CD4-positive, alpha-beta T cell treated with Interferon alpha-2 for 1 hour (primary cell): ENCODE data around the gene IRF5.

Experiments used
- DNase-seq, 2 donors: peaks; one replicate each; pipeline ENCODE4 v3.0.0-alpha.2; 2020 to 2022

IRF5 gene

DNA sequence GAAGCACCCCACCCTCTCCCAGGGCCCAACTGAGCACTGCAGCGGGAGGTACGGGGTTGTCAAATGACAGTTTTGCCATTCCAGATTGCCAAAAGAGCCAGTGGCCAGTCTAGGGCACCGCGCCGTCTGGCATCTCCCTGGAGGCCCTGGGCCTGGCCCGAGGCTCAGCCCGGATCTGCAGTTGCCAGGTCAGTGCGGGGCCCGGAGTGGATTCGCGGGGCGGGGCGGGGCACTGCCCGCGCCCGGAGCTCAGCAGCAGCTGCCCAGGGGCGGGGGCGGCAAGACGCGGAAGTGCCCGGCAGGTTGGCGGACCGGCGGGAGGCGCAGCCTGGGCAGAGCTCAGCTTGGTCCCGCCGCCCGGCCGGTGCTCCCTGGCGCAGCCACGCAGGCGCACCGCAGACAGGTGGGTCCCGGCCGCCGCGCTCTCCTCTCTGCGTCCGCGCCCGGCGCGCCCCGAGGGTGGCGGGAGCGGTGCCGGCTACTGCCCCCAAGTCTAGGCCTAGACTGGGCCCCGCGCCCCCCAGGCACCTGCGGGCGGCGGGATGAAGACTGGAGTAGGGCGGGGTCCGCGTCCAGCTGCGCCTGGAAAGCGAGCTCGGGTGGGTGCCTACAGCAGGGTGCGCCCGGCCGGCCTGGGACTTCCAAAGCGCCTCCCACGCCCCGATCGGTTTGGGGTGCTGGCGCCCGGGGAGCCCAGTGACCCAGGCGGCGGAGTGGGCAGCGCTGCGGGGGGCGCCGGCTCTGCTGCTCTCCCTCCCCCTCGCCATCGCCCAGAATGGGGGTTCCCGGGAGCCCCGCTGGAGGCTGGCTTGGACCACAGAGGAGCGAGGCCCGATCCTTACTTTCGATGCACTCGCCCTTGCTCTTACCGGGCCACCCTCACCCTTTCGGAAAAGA lies at the start of gene IRF5:
Gene IRF5 (plus strand): TSS at position 281 of the 897 bp plus-strand sequence. CDS start 4,155 bp downstream, outside the sequence.
- peak; percentile 26 to 47 for DNase-seq

GRCh38 chr7:128888039-128888755 lies 49.5 kb upstream of the IRF5 start:
- no peak for DNase-seq

GRCh38 chr7:128888756-128889095 lies 49.0 kb upstream of the IRF5 start:
- no peak for DNase-seq

DNA sequence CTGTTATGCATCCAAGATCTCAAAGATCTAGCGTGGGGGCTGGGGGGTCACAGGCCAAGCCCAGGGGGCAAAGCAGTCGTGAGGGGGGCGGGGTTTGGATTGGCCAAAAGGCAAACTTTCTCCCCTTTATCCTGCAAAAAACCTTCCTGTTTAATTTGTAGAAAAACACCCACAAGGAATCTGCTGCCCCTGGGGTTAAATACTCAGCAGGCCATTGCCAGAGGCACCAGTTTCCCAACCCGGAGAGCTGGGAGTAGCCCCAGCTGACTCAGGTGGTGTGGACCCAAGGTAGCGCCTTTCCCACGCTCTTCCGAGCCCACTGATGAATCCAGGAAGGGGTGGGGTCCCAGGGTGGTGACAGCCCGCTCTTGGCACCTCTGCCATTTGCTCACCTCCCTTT lies 48.6 kb upstream of the IRF5 start:
- no peak for DNase-seq

DNA sequence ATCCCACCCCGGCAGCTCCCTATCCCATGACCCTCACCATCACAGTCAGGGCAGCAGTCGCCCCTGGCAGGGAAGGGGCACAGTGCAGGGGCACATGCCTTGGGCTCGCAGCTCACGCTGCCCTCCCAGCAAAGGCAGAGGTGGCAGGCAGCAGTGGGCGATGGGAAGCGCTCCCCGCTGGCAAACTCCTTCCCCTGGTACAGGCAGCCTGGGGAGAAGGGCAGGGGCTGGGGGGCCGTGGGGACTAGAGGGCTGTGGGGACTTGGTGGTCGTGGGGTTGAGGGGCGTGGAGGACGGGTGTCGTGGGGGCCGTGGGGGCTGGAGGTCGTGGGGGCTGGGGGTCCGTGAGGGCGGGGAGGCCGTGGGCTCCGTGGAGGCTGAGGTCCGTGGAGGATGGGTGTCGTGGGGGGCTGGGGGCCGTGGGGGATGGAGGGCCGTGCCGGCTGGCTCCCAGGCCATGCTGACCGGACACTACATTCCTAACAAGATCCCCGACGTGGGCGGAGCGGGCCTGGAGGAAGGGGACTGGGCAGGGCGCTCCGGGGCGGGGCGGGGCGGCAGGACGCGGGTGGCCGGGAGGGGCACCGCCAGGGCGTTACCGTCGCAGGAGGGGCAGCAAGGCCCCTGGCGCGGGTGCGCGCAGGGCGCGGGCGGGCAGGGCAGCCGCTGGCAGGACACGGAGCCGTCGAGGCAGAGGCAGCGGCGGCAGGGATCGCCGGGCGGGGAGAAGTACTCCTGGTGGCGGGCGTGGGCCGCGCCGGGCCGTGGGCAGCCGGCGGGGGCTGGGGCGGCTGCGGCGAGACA lies 47.2 kb upstream of the IRF5 start:
- DNase-seq, result no peak

- peak in 1 of 2 donors; percentile 15 for DNase-seq
These were observed 46.4 kb upstream of the IRF5 start for GRCh38 chr7:128891110-128891941.

GRCh38 chr7:128891942-128892269 lies 45.8 kb upstream of the IRF5 start:
- DNase-seq, result no peak

- no peak for DNase-seq
These were observed 45.0 kb upstream of the IRF5 start for GRCh38 chr7:128892521-128893250.

DNA sequence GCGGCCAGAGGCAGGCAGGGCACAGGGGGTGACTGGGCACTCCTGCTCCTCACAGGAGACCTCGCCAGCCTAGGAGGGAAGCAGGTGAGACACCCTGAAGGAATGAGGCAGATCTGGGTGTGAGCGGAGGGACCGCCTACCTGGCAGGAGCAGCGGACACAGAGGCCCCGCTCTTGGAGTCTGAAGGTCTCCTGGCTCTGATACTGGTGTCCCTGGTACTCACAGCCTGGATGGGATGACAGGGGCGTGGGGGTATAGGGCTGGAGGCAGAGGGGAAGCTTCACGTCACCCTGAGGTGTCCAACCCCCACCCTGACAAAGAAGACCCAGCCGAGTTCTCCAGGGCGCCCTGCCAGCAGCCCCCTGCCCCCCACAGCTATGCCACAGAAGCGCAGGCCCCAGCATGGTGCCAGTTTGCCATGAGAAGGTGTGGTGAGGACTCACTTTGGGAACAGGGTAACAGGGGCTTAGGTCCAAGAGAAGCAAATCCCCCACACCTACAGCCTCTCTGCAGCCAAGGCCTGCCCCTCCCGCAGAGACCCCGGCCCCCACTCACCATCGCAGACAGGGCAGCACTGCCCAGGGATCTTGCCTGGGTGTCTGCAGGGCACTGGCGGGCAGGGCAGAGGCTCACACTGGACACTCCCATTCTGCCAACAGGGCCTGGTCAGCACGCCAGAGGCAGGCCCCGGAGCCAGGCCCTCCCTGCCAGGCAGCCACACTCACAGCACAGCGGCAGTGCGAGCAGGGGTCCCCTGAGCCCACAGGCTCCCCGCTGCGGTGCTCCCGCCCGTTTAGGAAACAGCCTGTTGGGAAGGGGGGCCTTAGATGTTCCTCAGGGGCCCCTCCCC lies 44.3 kb upstream of the IRF5 start:
- no peak for DNase-seq

DNA sequence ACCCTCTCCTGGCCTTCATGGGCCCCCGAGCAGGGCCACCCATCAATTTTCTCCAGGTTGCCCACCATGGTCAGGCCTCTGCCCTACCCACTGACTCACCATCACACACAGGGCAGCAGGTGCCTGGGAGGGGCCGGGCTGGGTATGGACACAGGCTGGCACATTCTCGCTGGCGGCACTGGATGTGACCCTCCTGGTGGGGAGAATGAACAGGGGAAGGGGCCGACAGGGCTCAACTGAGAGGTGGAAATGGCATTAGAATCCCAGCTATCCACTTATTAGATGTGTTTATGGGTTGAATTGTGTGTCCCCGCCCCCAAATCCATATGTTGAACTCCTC lies 43.7 kb upstream of the IRF5 start:
- DNase-seq, result no peak

DNA sequence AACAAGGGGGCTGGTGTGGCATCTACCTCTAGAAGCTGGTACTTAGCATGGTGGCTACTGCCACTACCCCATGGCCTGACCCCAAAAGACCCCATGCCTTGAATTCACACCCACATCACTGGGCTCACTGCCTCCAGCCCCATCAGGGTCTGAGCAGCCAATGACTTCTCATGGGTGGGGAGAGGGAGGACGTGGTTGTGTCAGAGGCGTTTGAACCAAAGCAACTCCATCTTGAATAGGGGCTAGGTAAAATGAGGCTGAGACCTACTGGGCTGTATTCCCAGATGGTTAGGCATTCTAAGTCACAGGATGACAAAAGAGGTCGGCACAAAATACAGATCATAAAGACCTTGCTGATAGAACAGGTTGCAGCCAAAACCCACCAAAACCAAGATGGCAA lies 42.4 kb upstream of the IRF5 start:
- no peak for DNase-seq

- no peak for DNase-seq
These were observed 38.3 kb upstream of the IRF5 start for GRCh38 chr7:128899392-128899791.

- DNase-seq, result no peak
These were observed 37.5 kb upstream of the IRF5 start for GRCh38 chr7:128900237-128900636.

GRCh38 chr7:128902761-128903585 lies 34.8 kb upstream of the IRF5 start:
- no peak for DNase-seq

- DNase-seq, result no peak
These were observed 33.9 kb upstream of the IRF5 start for GRCh38 chr7:128903621-128904361.

DNA sequence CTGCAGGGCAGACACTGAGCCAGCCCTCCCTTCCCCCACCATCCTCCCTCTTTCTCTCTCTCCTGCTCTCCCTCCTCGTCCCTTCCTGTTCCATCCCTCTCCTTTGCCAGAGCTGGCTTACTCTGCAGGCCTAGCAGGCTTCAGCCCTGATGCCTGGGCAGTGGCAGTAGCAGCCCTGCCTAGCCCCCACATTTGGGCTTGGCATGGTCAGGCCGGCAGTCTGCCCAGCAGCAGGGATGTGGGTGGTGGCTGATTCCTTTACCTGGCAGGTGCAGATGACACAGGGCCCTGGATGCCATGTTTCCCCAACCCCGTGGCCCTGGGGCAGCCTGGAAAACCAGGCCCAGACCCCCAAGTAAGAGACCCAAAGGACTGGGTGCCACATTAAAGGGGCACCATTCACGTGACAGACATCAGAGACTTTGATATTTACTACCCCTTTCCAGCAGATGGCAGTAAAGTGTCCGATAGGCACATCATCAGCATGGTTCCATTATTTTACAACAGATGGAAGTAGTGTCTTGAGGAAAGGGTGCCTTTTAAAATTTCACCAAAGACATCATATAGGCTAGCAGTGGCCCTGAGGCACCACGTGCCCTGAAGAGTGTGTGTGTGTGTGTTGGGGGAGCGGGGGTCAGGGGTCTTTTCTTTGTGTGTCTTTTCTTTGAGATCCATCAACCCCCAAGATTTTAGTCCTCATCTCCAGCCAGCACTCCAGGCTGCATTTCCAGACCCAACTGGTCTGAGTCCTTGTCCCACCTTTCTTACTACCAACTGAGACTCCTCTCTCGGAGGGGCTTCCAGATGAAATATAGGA lies 33.1 kb upstream of the IRF5 start:
- DNase-seq, result peak; percentile 40 to 74

GRCh38 chr7:128906001-128906765 lies 31.5 kb upstream of the IRF5 start:
- DNase-seq, result no peak
